ENCODE measurements around the gene VEPH1. TPM values are rescaled to one million over a fixed set of nuclear protein-coding genes. Genes with fewer than 3 reads are reported as not detected.

VEPH1 gene
- total and polyA plus RNA-seq, 3 donors from 2014 or later = 2.7 to 8.1 (median 3.0) TPM

GRCh38 chr3:157475921-157476414, 27.2 kb downstream of the VEPH1 start:
- Histone ChIP-seq H3K4me1 (no peaks in the 10 kb centered on the region), H3K36me3 (ENCODE audit: low read depth, missing control alignments) (no peaks in the 10 kb centered on the region), H3K27ac (no peak overlapping the region), H3K27me3 (no peaks in the 10 kb centered on the region), H3K4me3 (no peak overlapping the region), H3K9me3 (no peaks in the 10 kb centered on the region)
- intact Hi-C loops (cut with DNase I; ENCODE audit: low total_unique reads) = no loop called here
- DNase-seq = no peak
- TF ChIP-seq POLR2A (IDR thresholded peaks at IDR 0.05) = no peak
- WGBS, 2 donors = 44 to 50% methylated on average over 1 of the region's 1 CpG

- intact Hi-C loops (cut with DNase I; ENCODE audit: low total_unique reads) = no loop called here
- Histone ChIP-seq H3K9me3 (no peaks in the 10 kb centered on the region), H3K27ac (no peak overlapping the region), H3K4me1 (no peaks in the 10 kb centered on the region), H3K27me3 (no peaks in the 10 kb centered on the region), H3K36me3 (ENCODE audit: low read depth, missing control alignments) (no peaks in the 10 kb centered on the region), H3K4me3 (no peak overlapping the region)
- DNase-seq = no peak
- WGBS, 2 donors = 95 to 96% methylated on average over 1 of the region's 1 CpG
- no peak for TF ChIP-seq POLR2A (IDR thresholded peaks at IDR 0.05)
Observed at GRCh38 chr3:157472648-157473047, 30.6 kb downstream of the VEPH1 start.

GRCh38 chr3:157471064-157471463, 32.2 kb downstream of the VEPH1 start:
- intact Hi-C loops (cut with DNase I; ENCODE audit: low total_unique reads) = no loop called here
- Histone ChIP-seq H3K27me3 (no peaks in the 10 kb centered on the region), H3K27ac (no peak overlapping the region), H3K4me3 (no peak overlapping the region), H3K4me1 (no peaks in the 10 kb centered on the region), H3K36me3 (ENCODE audit: low read depth, missing control alignments) (no peaks in the 10 kb centered on the region), H3K9me3 (no peaks in the 10 kb centered on the region)
- 69 to 79% methylated on average over 1 of the region's 1 CpG for whole genome bisulfite sequencing, 2 donors
- DNase-seq = no peak
- no peak for TF ChIP-seq POLR2A (IDR thresholded peaks at IDR 0.05)
- TF ChIP-seq CTCF (IDR thresholded peaks at IDR 0.05) = no peak

GRCh38 chr3:157469561-157470294, 33.5 kb downstream of the VEPH1 start:
- Histone ChIP-seq H3K27me3 (no peaks in the 10 kb centered on the region), H3K9me3 (no peaks in the 10 kb centered on the region), H3K4me1 (no peaks in the 10 kb centered on the region), H3K4me3 (no peak overlapping the region), H3K27ac (no peak overlapping the region), H3K36me3 (ENCODE audit: low read depth, missing control alignments) (no peaks in the 10 kb centered on the region)
- no peak for DNase-seq
- intact Hi-C loops (cut with DNase I; ENCODE audit: low total_unique reads) = no loop called here
- WGBS, 2 donors = 78 to 88% methylated on average over 7 of the region's 7 CpGs
- TF ChIP-seq POLR2A (IDR thresholded peaks at IDR 0.05) (no peak), CTCF (IDR thresholded peaks at IDR 0.05) (no peak)

- 50 to 61% methylated on average over 1 of the region's 1 CpG for WGBS, 2 donors
- intact Hi-C loops (cut with DNase I; ENCODE audit: low total_unique reads) = no loop called here
- no peaks in the 10 kb centered on the region for H3K9me3 ChIP-seq
Observed at GRCh38 chr3:157467200-157467599, 36.0 kb downstream of the VEPH1 start.

More at GRCh38 chr3:157467200-157467599, 36.0 kb downstream of the VEPH1 start:
- no peak for DNase-seq
- H3K4me3 ChIP-seq = no peak overlapping the region
- no peaks in the 10 kb centered on the region for H3K4me1 ChIP-seq
- no peak overlapping the region for H3K27ac ChIP-seq
- H3K36me3 ChIP-seq (ENCODE audit: low read depth, missing control alignments) = no peaks in the 10 kb centered on the region
- TF ChIP-seq POLR2A (IDR thresholded peaks at IDR 0.05) = no peak
- no peak for TF ChIP-seq CTCF (IDR thresholded peaks at IDR 0.05)
- no peaks in the 10 kb centered on the region for H3K27me3 ChIP-seq

All from testis (tissue), 3 donors.